Activated naive CD4-positive, alpha-beta T cell treated with anti-CD3 and anti-CD28 coated beads, Interleukin-2, amount 50 U/mL, for 72 hours (primary cell): Measurements from ENCODE around the gene AK5. TPM values are rescaled to one million over a fixed set of nuclear protein-coding genes. Genes with fewer than 3 reads are reported as not detected.

ENCODE experiments used
- ATAC-seq, 2 donors: fragments of 150-1000 bp; cut with Tn5 transposase; 2 replicates each; pipeline ENCODE4 v1.10.0; 2021; ENCODE audit warnings: mild to moderate bottlenecking in 2 of 2, moderate library complexity in 2 of 2
- DNase-seq, 2 donors: peaks; one replicate each; pipeline ENCODE4 v3.0.0; 2021 to 2022; ENCODE audit warnings: low spot score in 2 of 2
- H3K27ac Mint-ChIP-seq, 2 donors: one replicate each; pipeline ENCODE4 v1.8.0; 2022; ENCODE audit warnings: mild to moderate bottlenecking in 2 of 2, mixed read lengths in 2 of 2
- H3K36me3 Mint-ChIP-seq, 2 donors: one replicate each; pipeline ENCODE4 v1.8.0; 2022; ENCODE audit warnings: mixed read lengths in 2 of 2
- H3K9me3 Mint-ChIP-seq, 2 donors: one replicate each; pipeline ENCODE4 v1.8.0; 2022; ENCODE audit warnings: mixed read lengths in 2 of 2
- total RNA-seq, 2 donors: library from RNA; stranded (reverse); gene quantifications; one replicate each; pipeline ENCODE4 v1.2.3, GENCODE V29; 2022

AK5 gene
- total RNA-seq, 2 donors from 2014 or later: 1.9 to 8.9 TPM

DNA sequence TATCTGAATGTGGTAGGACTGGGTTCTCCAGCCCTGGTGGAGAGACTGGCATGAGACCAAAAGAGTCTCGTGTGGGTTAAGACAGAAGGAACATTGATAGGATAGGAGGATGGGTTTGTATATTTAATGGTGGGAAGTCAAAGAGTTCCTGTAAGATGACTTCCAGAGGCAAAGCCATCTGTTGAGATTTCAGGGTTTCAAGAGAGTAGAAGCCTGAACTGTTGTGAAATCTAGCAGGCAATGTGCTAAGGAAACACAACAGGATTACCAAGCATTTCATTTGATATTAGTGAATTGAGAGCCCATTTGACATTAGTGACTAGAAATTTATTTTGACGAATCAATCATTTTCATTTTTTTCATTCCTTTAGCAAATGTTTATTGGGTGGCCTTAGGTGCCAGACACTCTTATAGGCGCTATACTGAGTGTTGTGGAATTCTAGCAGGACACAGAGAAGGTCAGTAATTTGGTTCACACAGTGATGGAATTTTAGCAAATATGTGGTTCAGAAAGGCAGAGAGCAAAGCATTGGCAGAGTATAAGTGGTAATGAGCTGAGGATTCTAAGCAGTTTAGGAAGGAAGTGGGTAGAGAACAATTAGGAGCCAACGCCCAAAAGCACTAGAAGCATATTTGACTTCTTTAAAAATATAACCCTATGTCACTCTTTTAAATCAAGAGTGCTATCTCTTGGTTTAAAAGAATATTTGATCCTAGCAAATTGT is 149.3 kb downstream of the AK5 start:
- ATAC-seq: peak in 1 of 2 donors; percentile 15
- DNase-seq: no peak
- H3K9me3 Mint-ChIP-seq: peaks cover 0 to 2% of the 10 kb centered on the region in 2 donors

DNA sequence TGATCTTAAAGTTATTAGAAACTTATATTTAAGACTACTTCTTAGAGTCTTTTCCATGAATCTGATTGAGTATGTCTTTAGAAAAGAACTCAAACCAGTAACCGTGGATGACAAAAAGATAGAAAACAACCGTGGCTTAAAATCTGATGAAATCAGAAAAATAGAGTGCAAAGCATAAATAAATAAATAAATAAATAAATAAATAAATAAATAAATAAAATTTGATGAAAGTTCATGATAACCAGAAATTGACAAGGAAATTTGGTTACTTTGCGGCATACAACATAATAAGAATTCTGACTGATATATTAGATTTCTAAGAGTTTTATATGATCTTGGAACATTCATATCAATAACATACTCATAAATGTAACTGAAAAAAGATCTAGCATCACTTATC is 152.1 kb downstream of the AK5 start:
- Mint-ChIP-seq H3K36me3 (peaks cover 19 to 24% of the 10 kb centered on the region in 2 donors), H3K27ac (no peak overlapping the region), H3K9me3 (peaks cover 6 to 8% of the 10 kb centered on the region in 2 donors)
- DNase-seq: no peak
- ATAC-seq: no peak

More for the DNA sequence above, 149.3 kb downstream of the AK5 start:
- Mint-ChIP-seq H3K36me3 (peaks cover 7 to 24% of the 10 kb centered on the region in 2 donors), H3K27ac (no peak overlapping the region)

DNA sequence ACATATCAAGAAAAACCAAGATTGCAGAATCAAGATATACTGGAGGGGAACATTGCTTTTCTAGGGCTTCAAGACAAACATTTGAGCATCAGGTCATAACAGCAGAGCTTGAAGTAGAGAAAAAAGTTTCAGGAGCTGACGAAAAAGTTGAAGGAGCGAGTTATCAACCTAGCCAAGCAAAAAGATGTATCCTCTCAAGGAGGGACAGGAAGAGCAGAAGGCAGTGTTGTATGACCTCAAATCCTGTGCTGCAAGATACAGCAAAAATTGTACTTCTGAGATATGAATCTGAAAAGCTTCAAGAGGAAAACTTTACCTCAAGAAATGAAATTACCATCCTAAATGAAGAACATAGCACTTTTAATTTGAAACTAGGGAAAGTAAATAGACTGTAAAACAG is 153.1 kb downstream of the AK5 start:
- ATAC-seq (peak; percentile 48 to 63), DNase-seq (no peak)
- Mint-ChIP-seq H3K27ac (peak overlapping the region; percentile 45 to 71), H3K9me3 (peaks cover 13 to 19% of the 10 kb centered on the region in 2 donors), H3K36me3 (peaks cover 20 to 34% of the 10 kb centered on the region in 2 donors)

DNA sequence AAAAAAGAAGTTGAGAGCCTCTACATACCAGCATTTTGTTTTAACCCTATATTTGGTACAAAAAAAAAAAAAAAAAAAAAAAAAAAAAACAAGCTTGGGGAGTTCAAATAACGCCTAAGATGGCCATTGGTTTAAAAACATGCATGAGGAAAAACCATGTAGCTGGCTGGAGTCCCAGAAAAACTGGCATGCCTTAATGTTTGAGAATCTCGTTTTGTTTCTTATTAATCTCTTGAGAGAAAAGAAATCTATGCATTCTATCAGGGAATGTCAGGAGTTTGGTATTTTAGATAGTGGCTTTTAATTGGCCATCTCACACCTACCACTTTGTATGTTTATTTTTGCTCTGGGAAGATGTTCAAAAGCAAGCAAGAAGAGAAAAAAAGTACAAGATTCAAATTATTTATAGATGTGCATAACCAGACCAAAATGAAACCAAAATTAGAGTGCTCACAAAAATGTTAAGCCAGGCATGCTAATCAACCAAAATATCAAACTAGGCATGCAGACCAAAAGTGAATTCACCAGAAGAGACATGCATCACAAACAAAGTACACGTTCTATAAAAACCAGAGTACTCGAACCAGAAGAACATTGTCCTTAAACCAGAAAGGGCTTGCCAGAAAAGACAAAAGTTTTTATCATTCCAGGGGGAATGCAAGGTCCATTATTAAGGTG is 156.6 kb downstream of the AK5 start:
- peak overlapping the region in 1 of 2 donors; percentile 76 for H3K27ac Mint-ChIP-seq

DNA sequence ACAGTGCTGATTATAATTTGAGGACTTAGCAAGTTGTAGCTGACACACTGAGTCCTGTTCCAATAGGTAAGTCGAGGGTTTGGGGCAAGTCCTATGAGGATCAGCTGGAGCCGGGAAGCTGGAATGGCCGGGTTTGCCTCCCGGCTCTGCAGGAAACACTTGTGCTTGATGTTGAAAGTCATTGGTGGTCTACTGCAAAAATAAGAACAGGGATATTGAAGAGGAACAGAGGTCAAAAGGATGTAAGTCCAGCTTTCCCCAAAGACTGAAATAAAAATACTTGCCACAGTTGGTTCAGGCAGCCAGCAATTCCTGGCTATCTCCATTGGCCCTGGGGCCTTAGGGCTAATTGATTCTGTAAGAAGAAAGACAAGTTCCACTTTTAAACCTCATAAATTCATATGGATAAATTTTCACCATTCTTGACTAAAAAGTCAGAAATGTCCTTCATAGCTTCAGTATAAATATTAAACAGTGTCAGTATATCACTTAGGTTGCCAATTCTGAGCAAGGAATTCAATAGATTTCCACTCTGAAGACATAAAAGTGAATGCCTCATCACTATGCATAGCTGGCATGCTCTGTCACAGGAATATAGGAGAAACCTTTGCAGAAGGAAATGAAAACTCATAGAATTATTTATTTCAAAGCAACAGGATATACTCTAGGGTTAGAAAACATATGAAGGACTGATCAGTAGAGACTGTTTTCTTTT is 165.2 kb downstream of the AK5 start:
- Mint-ChIP-seq H3K27ac (no peak overlapping the region), H3K36me3 (peaks cover 5 to 8% of the 10 kb centered on the region in 2 donors)

More for the DNA sequence above, 156.6 kb downstream of the AK5 start:
- H3K9me3 Mint-ChIP-seq: peaks cover 18 to 29% of the 10 kb centered on the region in 2 donors
- H3K36me3 Mint-ChIP-seq: peaks cover 39 to 50% of the 10 kb centered on the region in 2 donors
- no peak for DNase-seq
- no peak for ATAC-seq

DNA sequence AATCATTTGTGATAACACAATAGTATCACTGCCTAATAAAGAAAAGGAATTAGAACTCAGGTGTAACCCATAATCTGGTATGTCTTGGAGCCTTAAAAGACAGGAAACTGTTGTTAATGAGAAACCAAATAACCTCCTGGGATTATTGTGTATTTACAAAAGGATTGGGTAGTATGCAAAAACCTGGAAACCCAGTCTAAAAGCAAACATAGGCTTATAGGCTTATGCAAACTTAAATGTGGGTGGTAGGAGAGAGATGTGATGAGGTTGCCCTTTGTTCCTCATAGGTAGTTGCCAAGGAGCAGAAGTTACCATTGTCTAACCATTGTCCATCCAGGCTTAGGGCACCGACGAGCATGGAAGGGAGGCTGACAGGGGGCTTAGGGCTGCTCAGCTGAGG is 165.8 kb downstream of the AK5 start:
- DNase-seq (no peak), ATAC-seq (no peak)
- H3K9me3 Mint-ChIP-seq: peaks cover 0 to 6% of the 10 kb centered on the region in 2 donors
- H3K27ac Mint-ChIP-seq: no peak overlapping the region
- H3K36me3 Mint-ChIP-seq: peaks cover 5 to 8% of the 10 kb centered on the region in 2 donors

More for the DNA sequence above, 165.2 kb downstream of the AK5 start:
- H3K9me3 Mint-ChIP-seq: peaks cover 0 to 6% of the 10 kb centered on the region in 2 donors
- no peak for ATAC-seq
- no peak for DNase-seq

DNA sequence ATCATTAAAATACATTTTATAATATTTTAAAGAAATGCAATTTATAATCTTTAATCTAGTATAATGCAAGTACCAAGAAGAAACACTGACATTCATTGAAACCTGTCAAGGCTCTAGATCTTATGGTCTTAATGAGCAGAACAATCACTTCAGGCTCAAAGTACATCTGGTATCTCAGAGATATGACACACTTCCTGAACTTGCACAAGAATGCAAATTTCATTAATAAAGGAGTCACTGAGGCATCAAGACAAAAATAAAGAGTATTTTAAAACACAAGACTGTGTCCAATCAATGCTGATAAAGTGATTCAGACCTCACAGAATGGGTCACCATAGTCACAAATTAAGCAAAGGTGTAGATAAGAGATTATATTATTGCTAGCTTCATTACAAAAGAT is 178.1 kb downstream of the AK5 start:
- Mint-ChIP-seq H3K36me3 (peaks cover 0 to 7% of the 10 kb centered on the region in 2 donors), H3K9me3 (peaks cover 0 to 21% of the 10 kb centered on the region in 2 donors), H3K27ac (no peak overlapping the region)
- ATAC-seq: no peak
- DNase-seq: no peak

DNA sequence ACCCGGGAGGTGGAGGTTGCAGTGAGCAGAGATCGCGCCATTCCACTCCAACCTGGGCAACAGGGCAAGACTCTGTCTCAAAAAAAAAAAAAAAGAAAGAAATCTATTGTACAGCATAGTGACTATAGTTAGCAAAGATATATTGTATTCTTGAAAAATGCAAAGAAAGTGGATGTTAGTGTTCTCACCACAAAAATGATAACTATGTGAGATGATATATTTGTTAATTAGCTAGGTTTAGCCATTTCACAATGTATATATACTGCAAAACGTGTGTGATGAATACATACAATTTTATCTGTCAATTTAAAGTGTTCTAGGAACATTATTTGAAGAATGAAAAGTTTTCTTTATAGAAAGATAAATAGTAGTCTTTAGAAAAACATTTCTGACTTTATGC is 179.9 kb downstream of the AK5 start:
- DNase-seq (no peak), ATAC-seq (no peak)
- H3K27ac Mint-ChIP-seq: no peak overlapping the region
- H3K36me3 Mint-ChIP-seq: peaks cover 0 to 5% of the 10 kb centered on the region in 2 donors
- H3K9me3 Mint-ChIP-seq: peaks cover 0 to 21% of the 10 kb centered on the region in 2 donors

DNA sequence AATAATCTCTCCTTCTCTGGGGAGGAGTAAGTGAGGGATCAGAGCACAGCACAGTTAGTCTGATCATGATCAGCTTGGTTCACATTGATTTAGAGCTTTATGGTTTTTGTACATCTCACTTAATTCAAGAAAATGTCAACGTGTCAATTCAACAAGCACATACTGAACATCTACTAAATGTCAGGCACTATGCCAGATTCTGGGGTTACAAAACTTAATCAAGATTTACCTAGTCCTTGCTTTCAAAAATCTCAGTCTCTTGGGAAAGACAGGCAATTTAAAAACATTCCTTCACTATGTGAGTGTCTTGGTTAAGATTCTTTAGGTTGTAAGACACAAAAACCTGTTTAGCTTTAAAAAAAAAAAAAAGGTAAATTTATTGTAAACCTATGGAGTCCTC is 181.4 kb downstream of the AK5 start:
- no peak for DNase-seq
- Mint-ChIP-seq H3K27ac (no peak overlapping the region), H3K9me3 (peaks cover 0 to 19% of the 10 kb centered on the region in 2 donors), H3K36me3 (no peaks in the 10 kb centered on the region)
- ATAC-seq: no peak

DNA sequence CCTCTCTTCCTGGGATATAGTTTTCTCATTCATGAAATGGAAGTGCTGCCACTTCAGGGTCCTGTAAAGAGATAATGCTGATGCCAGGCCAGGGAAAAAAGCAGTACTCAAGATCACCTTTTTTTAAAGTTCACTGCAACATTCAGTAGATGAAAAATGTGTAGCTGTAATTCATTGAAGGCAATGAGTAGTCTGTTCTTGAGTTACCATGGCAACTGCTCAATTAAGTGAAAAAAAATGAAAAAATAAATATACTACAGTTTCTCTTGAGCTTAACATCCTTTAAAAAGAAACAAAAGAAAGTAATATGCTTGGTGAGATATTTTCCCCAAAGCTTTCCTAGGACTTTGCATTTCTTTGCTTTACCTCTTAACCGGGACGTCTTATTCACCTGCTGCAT is 183.3 kb downstream of the AK5 start:
- DNase-seq: no peak
- peaks cover 0 to 12% of the 10 kb centered on the region in 2 donors for H3K9me3 Mint-ChIP-seq
- no peak for ATAC-seq
- no peak overlapping the region for H3K27ac Mint-ChIP-seq
- H3K36me3 Mint-ChIP-seq: no peaks in the 10 kb centered on the region

DNA sequence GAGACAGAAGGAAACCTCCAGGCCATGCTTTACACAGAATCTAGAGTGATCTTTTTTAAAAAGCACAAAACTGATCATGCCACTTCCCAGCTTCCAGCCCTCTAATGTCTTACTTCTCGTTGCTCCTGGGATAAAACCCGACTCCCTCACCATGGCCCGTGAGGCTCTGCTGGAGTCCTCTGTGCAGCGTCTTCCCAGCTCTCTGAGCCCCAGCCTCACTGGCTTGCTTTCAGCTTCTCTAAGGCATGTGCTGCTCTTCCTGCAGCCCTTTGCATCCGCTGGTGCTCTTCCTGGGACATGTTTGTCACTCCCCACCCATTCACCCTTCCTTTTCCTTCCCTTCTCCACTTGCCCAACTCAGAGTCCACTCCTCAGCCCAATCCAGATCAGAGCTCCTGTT is 184.1 kb downstream of the AK5 start:
- no peak for ATAC-seq

DNA sequence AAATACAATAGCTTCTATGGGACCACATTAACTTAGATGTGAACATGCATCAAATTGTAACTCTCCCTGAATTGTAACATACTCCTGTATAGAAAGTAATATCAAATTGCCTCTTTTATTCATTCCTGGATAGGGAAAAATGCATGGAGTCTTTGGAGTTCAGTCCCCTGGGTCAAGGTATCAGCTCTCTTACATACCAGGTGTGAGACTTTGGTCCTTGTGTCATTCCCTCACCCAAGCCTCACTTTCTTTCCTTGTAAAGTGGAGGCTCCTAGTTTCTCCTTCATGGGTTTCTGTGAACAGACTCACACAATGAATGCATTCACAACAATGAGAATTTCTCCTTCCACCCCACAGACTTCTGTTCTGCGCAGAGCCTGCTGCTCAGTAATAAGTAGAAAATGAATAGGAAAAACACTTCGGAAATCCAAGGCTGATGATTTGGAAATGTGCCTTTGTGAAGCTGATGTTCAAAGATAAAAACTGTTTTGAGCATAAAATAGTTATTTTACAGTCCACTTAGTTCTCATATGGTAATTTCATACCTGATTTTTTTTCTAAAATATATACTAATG is 185.3 kb downstream of the AK5 start:
- no peaks in the 10 kb centered on the region for H3K36me3 Mint-ChIP-seq
- peaks cover 0 to 12% of the 10 kb centered on the region in 2 donors for H3K9me3 Mint-ChIP-seq
- no peak overlapping the region for H3K27ac Mint-ChIP-seq
- ATAC-seq (no peak), DNase-seq (no peak)

More for the DNA sequence above, 184.1 kb downstream of the AK5 start:
- Mint-ChIP-seq H3K36me3 (no peaks in the 10 kb centered on the region), H3K9me3 (peaks cover 0 to 12% of the 10 kb centered on the region in 2 donors), H3K27ac (no peak overlapping the region)
- no peak for DNase-seq

DNA sequence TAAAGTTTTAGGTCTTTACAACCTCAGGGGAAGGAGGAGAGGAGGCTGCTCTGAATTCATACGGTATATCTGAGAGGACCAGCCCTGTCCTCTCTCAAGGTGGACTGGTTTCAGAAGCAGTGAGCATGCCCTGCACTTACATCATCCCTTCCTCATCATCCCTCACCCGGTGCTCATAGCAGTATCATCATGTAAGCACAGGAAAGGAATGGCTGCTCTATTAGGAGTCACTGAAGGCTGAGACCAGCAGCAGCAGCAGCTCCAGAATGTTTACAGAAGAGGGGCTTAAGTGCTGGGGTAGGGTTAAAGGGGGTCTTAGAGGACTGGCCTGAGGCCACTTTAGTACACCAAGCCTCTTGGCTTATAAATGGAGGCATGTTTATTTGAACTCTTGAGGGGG is 185.9 kb downstream of the AK5 start:
- DNase-seq (no peak), ATAC-seq (no peak)
- Mint-ChIP-seq H3K27ac (no peak overlapping the region), H3K9me3 (peaks cover 1 to 12% of the 10 kb centered on the region in 2 donors), H3K36me3 (peaks cover 1 to 2% of the 10 kb centered on the region in 2 donors)

DNA sequence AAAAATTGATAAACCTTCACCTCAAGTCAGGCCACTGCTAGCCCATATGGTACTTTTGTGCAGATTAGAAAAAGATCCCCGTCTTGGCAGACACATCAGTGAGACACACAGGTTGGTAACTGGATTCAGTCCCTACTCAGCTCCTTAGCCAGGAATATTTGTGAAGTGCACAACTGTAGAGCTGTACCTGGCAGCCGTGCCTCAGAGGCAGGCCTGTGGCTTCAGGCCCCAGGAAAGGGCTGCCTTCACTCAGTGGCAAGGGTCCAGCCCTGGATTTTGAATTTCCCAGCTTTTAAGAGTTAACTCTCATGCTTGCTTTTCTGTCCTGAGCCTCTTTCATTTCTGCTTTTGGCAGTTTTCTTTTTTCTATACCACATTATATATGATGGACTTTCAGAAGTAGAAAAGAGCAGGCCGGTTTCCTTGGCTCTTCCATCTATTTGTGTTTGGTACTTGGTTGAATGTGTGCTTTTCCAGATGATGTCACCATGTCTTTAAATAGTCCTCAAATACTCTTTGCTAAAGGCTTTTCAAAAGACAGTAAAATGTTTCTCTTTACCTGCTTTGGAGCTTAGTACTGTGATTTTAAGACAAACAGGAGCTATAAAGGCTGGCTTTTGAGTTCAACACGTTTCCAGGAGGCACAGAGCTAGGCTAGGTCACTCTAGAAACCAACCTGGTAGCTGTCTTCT is 186.6 kb downstream of the AK5 start:
- no peak for DNase-seq
- no peak for ATAC-seq
- Mint-ChIP-seq H3K36me3 (peaks cover 8 to 9% of the 10 kb centered on the region in 2 donors), H3K27ac (no peak overlapping the region), H3K9me3 (peaks cover 4 to 9% of the 10 kb centered on the region in 2 donors)

DNA sequence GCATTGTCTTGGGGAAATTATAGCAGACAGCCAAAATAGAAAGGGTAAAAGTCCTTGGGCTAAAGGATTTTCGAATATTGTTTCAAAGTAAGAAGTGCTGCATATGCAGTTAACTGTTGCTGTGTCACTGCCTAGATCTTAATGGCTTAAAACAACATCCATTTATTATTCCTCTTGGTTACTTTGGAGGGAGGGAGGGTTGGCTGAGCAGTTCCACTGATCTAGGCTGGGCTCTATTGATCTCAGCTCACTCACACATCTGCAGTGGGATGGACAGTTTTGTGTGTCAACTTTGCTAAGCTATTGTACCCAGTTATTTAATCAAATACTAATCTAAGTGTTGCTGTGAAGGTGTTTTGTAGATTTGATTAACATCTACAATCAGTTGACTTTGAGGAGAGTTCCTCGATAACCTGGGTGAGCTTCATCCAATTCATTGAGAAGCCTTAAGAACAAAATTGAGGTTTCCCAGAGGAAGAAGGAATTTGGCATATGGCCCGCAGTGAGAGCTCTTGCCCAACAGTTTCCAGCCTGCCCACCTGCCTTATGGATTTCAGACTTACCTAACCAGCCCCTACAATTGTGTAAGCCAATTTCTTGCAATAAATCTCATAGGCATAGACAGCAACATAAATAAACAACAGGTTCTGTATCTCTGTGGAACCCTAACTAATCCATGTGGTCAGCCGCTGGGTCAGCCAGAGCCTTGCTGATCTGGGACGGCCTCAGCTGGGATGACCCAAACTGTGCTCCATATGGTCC is 187.3 kb downstream of the AK5 start:
- Mint-ChIP-seq H3K27ac (no peak overlapping the region), H3K36me3 (peaks cover 9 to 12% of the 10 kb centered on the region in 2 donors), H3K9me3 (peaks cover 4% of the 10 kb centered on the region in 2 donors)
- DNase-seq: no peak
- ATAC-seq: no peak
